K562 (cell line): ENCODE measurements around the gene KLB. TPM values are rescaled to one million over a fixed set of nuclear protein-coding genes. Genes with fewer than 3 reads are reported as not detected.

Source experiments
- ARID1B ChIP-seq: fragments of 450-650 bp; IDR thresholded peaks from 2 replicates; pipeline ENCODE4 v1.6.1; 2016; ENCODE audit warnings: antibody characterized with exemption, mild to moderate bottlenecking, inconsistent platforms
- ATF1 ChIP-seq, 2 experiments: fragments of 450-650 bp in 1 of 2; IDR thresholded peaks; 2 replicates each; pipeline ENCODE4 v1.6.1; 2016; ENCODE audit warnings: missing compliant biosample characterization in 1 of 2, missing genetic modification characterization in 1 of 2
- CBFA2T3 ChIP-seq: fragments of 450-650 bp; IDR thresholded peaks from 2 replicates; pipeline ENCODE4 v1.6.1; 2017
- CBX3 ChIP-seq, 2 experiments: IDR thresholded peaks; 1 replicate in 1 of 2; 2 replicates in 1 of 2; pipeline ENCODE4 v1.6.1; 2012; ENCODE audit warnings: inconsistent platforms in 2 of 2, low read length in 2 of 2, borderline replicate concordance in 1 of 2, control low read depth in 1 of 2
- CREB1 ChIP-seq, 2 experiments: sonication (generic) in 1 of 2; formaldehyde crosslinking in 1 of 2; IDR thresholded peaks; 2 replicates each; pipeline versions ENCODE4 v1.6.1 to v1.8.0; 2012 to 2022; ENCODE audit warnings: inconsistent platforms in 1 of 2, mild to moderate bottlenecking in 1 of 2, missing genetic modification reagents in 1 of 2, moderate library complexity in 1 of 2
- DPF2 ChIP-seq: fragments of 450-650 bp; IDR thresholded peaks from 2 replicates; pipeline ENCODE4 v1.6.1; 2016
- EGR1 ChIP-seq: fragments of 450-650 bp; conservative IDR thresholded peaks from 2 replicates; pipeline ENCODE4 v1.6.1; 2017; ENCODE audit warnings: mild to moderate bottlenecking
- GATA2 ChIP-seq: sonication (generic); formaldehyde crosslinking; IDR thresholded peaks from 2 replicates; pipeline ENCODE4 v1.4.0; 2020; ENCODE audit warnings: mild to moderate bottlenecking, missing genetic modification reagents
- HBP1 ChIP-seq: fragments of 450-650 bp; formaldehyde crosslinking; IDR thresholded peaks from 2 replicates; pipeline ENCODE4 v1.4.0; 2022; ENCODE audit warnings: missing genetic modification characterization
- MAFG ChIP-seq: fragments of 450-650 bp; conservative IDR thresholded peaks from 2 replicates; pipeline ENCODE4 v1.6.1; 2016; ENCODE audit warnings: missing genetic modification characterization, missing compliant biosample characterization
- MLLT1 ChIP-seq, 2 experiments: fragments of 450-650 bp; IDR thresholded peaks; 2 replicates each; pipeline ENCODE4 v1.6.1; 2016
- RBM22 ChIP-seq: fragments of 200-400 bp; formaldehyde crosslinking; IDR thresholded peaks from 2 replicates; pipeline ENCODE4 v1.6.1; 2018; ENCODE audit warnings: low read length, low read depth; ENCODE audit not compliant: poor library complexity, severe bottlenecking
- SIN3B ChIP-seq: fragments of 450-650 bp; IDR thresholded peaks from 2 replicates; pipeline ENCODE4 v1.6.1; 2017; ENCODE audit warnings: low read depth, mild to moderate bottlenecking, moderate library complexity
- TAF15 ChIP-seq: fragments of 200-400 bp; formaldehyde crosslinking; IDR thresholded peaks from 2 replicates; pipeline ENCODE4 v1.6.1; 2017; ENCODE audit warnings: mild to moderate bottlenecking, low read depth, low read length, moderate library complexity
- TEAD1 ChIP-seq, 2 experiments: fragments of 450-650 bp in 1 of 2; sonication (generic) in 1 of 2; formaldehyde crosslinking; IDR thresholded peaks; 2 replicates each; pipeline versions ENCODE4 v1.4.0 to v1.8.0; 2020 to 2022; ENCODE audit warnings: mild to moderate bottlenecking in 2 of 2, missing genetic modification reagents in 1 of 2
- XRCC5 ChIP-seq: fragments of 200-400 bp; formaldehyde crosslinking; IDR thresholded peaks from 2 replicates; pipeline ENCODE4 v1.6.1; 2017; ENCODE audit warnings: low read depth, mild to moderate bottlenecking, low read length
- ZC3H8 ChIP-seq: fragments of 450-650 bp; IDR thresholded peaks from 2 replicates; pipeline ENCODE4 v1.6.1; 2017
- ZNF76 ChIP-seq: fragments of 250-450 bp; sonication (Bioruptor Pico); IDR thresholded peaks from 2 replicates; pipeline ENCODE4 v1.4.0; 2020; ENCODE audit warnings: mild to moderate bottlenecking, moderate library complexity, borderline replicate concordance
- ZNF785 ChIP-seq: fragments of 250-450 bp; sonication (Bioruptor Pico); IDR thresholded peaks from 2 replicates; pipeline ENCODE4 v1.4.0; 2020; ENCODE audit warnings: mild to moderate bottlenecking
- polyA plus RNA-seq, 8 experiments: library from polyadenylated mRNA; depleted of rRNA in 4 of 8; stranded (reverse) in 5 of 8; unstranded in 3 of 8; fragments of >200 nt; fragmentation: Nextera tagmentation in 2 of 8; fragmentation: Illumina TruSeq in 1 of 8; extraction: Ambion mirVana in 2 of 8; extraction: Trizol in 1 of 8; gene quantifications; 2 replicates each; pipeline versions ENCODE4 v1.2.1 to v1.2.3, GENCODE V29; 2011 to 2014; ENCODE audit warnings: inconsistent platforms in 1 of 8, missing spikeins in 1 of 8
- total RNA-seq, 7 experiments: library from RNA; depleted of rRNA in 6 of 7; stranded (reverse); fragments of >200 nt in 6 of 7; fragmentation: Illumina TruSeq in 2 of 7; extraction: Trizol in 2 of 7; gene quantifications; 2 replicates each; pipeline versions ENCODE4 v1.2.1 to v1.2.3, GENCODE V29; 2011 to 2021; ENCODE audit warnings: low replicate concordance in 1 of 7
- TF ChIP-seq, protein P1 (sequence below): fragments of 200-400 bp; formaldehyde crosslinking; IDR thresholded peaks from 2 replicates; pipeline ENCODE4 v1.6.1; 2017; ENCODE audit warnings: mild to moderate bottlenecking, low read depth, low read length, moderate library complexity
- TF ChIP-seq, protein P2 (sequence below): fragments of 250-450 bp; sonication (Bioruptor Pico); IDR thresholded peaks from 2 replicates; pipeline ENCODE4 v1.6.1; 2021; ENCODE audit warnings: mild to moderate bottlenecking
- TF ChIP-seq, protein P3 (sequence below): sonication (generic); formaldehyde crosslinking; IDR thresholded peaks from 2 replicates; pipeline ENCODE4 v1.8.1; 2023; ENCODE audit warnings: mild to moderate bottlenecking, missing genetic modification reagents, moderate library complexity

Gene KLB
- total and polyA plus RNA-seq, 9 of the 15 experiments (the other 6 are each of a cell fraction or from before 2014, with no cell fraction given), result 0.04 to 0.13 TPM; not detected in 7

DNA sequence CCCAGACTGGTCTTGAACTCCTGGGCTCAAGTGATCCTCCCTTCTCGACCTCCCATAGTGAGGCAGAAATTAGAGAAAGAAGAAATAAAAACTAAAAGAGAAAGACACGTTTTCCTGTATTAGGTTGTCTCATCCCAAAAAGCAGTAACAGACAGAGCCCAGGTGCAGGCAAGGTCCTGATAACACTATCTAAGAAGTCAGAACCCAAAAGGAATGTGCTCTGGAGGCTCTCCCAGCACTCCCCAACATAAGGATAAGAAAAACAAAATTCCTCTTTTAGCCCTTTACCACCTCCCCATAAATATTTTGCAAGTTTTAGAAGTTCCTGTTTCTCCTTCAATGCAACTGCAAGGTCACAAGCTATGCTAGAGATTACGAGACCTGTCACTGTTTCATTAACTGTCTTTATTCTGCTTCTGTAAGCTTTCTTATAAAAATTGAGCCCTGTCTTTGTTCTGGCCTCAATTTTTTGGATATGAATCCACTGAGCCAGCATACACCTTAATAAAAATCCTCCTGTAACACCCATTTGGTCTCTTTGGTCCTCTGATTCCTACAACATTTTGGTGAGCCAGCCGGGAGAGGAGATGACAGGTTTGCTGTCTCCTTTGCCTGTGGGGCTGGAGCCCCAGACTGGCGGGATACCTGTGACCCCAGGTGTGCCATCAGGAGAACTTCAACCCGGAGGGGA is 78.0 kb downstream of the KLB start (continued):
- TF ChIP-seq MLLT1 (IDR thresholded peaks at IDR 0.05) (no peak), ATF1 (CRISPR knock-in tag; IDR thresholded peaks at IDR 0.05) (no peak), ATF1 (tag; IDR thresholded peaks at IDR 0.05) (no peak), CBFA2T3 (peak; percentile 71), GATA2 (CRISPR knock-in tag) (no peak), SIN3B (no peak), CBX3 (IDR thresholded peaks at IDR 0.05; ENCODE audit: borderline replicate concordance in 1 of 2, low read length in 2 of 2) (peak in 1 of 2 experiments; percentile 83; a peak in 2 of 3 replicates), CREB1 (IDR thresholded peaks at IDR 0.05) (no peak), CREB1 (CRISPR knock-in tag; IDR thresholded peaks at IDR 0.05) (no peak), TEAD1 (CRISPR knock-in tag; IDR thresholded peaks at IDR 0.05) (0 out of 4 replicates have a peak, but pooled peaks of 1 of the 2 experiments have one; percentile 46), XRCC5 (no peak), HBP1 (CRISPR knock-in tag) (no peak), ZNF785 (CRISPR knock-in tag) (no peak), ZC3H8 (no peak), RBM22 (no peak), EGR1 (no peak), ZNF76 (CRISPR knock-in tag) (no peak), ARID1B (peak; percentile 79), TAF15 (no peak), MAFG (no peak), DPF2 (no peak)
- TF ChIP-seq, protein P1, sequence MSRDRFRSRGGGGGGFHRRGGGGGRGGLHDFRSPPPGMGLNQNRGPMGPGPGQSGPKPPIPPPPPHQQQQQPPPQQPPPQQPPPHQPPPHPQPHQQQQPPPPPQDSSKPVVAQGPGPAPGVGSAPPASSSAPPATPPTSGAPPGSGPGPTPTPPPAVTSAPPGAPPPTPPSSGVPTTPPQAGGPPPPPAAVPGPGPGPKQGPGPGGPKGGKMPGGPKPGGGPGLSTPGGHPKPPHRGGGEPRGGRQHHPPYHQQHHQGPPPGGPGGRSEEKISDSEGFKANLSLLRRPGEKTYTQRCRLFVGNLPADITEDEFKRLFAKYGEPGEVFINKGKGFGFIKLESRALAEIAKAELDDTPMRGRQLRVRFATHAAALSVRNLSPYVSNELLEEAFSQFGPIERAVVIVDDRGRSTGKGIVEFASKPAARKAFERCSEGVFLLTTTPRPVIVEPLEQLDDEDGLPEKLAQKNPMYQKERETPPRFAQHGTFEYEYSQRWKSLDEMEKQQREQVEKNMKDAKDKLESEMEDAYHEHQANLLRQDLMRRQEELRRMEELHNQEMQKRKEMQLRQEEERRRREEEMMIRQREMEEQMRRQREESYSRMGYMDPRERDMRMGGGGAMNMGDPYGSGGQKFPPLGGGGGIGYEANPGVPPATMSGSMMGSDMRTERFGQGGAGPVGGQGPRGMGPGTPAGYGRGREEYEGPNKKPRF, result no peak
- TF ChIP-seq, protein P2, sequence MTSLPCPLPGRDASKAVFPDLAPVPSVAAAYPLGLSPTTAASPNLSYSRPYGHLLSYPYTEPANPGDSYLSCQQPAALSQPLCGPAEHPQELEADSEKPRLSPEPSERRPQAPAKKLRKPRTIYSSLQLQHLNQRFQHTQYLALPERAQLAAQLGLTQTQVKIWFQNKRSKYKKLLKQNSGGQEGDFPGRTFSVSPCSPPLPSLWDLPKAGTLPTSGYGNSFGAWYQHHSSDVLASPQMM (CRISPR knock-in tag), result no peak
- TF ChIP-seq, protein P3, sequence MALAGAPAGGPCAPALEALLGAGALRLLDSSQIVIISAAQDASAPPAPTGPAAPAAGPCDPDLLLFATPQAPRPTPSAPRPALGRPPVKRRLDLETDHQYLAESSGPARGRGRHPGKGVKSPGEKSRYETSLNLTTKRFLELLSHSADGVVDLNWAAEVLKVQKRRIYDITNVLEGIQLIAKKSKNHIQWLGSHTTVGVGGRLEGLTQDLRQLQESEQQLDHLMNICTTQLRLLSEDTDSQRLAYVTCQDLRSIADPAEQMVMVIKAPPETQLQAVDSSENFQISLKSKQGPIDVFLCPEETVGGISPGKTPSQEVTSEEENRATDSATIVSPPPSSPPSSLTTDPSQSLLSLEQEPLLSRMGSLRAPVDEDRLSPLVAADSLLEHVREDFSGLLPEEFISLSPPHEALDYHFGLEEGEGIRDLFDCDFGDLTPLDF, result no peak
